ENCODE measurements around the gene PHEX. TPM values are rescaled to one million over a fixed set of nuclear protein-coding genes. Genes with fewer than 3 reads are reported as not detected.
A peak's percentile ranks its signal among the peaks of the same experiment; 100 is the strongest.

PHEX gene
- polyA plus RNA-seq, 1 donor from 2014 or later = 0.11 TPM

DNA sequence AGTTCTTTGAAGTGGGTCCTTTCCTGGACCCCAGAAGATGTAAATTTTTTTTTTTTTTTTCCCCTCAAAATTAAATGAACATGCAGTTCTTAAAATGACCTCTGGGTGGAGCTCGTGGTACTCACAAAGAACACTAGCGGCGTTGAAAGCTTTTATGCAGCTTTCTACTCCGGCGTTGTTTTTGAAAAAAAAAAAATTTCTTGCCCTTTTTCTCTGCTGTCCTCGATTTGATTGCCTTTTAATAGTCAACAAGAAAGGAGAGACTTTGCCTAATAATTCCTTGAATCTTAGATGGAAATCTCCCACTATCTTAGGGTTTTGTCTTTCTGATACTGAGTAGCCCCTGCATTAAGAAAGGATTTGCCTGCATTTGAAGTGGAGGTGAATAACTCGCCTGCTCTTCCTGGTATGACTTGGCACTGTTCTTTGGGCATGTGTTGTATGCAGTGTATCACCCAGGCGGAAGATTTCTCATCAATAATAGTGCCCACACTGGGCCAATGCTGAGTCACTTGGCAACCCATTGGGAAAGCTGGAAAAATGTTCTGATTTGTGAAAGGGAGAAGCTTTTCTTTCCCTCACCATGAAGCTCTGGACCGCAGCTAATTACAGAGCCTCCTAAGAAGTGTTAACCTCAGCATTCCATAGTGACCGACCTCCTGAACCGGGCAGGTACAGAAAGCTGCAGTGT is 104.0 kb downstream of the PHEX start:
- Mint-ChIP-seq H3K4me3 (peak overlapping the region in 1 of 4 donors; percentile 65), H3K9me3 (no peaks in the 10 kb centered on the region), H3K4me1 (peaks cover 5 to 7% (median 6%) of the 10 kb centered on the region in 3 donors), H3K27me3 (peaks cover 3% of the 10 kb centered on the region), H3K36me3 (no peaks in the 10 kb centered on the region), H3K27ac (peak overlapping the region in 1 of 3 donors; percentile 68)

DNA sequence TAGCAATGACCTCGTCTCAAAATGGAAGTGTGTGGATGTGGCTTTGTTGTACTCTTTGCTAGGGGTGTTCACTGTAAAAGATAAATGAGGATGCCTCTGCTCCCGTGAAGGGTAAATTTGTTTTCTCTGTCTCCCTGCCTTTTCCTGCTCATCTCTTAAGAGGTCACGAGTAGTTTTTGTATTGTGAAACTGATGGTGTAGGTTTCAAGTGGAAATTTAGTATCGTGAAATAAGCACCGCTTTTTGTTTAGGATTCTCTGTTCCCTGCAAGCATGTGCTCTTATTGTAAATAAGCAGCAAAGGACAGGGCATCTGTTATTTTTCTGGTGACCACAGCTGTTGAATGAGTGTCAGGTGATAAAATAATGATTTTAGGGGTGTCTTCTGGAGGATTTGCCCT is 104.6 kb downstream of the PHEX start:
- H3K27me3 Mint-ChIP-seq = peaks cover 3% of the 10 kb centered on the region
- H3K9me3 Mint-ChIP-seq = no peaks in the 10 kb centered on the region
- H3K36me3 Mint-ChIP-seq = no peaks in the 10 kb centered on the region
- H3K4me1 Mint-ChIP-seq = peaks cover 5 to 7% (median 6%) of the 10 kb centered on the region in 3 donors
- H3K27ac Mint-ChIP-seq = no peak overlapping the region
- H3K4me3 Mint-ChIP-seq = no peak overlapping the region

GRCh38 chrX:22139822-22140221 is 107.7 kb downstream of the PHEX start:
- H3K9me3 Mint-ChIP-seq = no peaks in the 10 kb centered on the region
- H3K36me3 Mint-ChIP-seq = no peaks in the 10 kb centered on the region
- H3K27ac Mint-ChIP-seq = no peak overlapping the region
- H3K4me1 Mint-ChIP-seq = peaks cover 5 to 7% (median 6%) of the 10 kb centered on the region in 3 donors
- H3K4me3 Mint-ChIP-seq = no peak overlapping the region
- peaks cover 3% of the 10 kb centered on the region for H3K27me3 Mint-ChIP-seq

- Mint-ChIP-seq H3K4me1 (peaks cover under 1 to 5% (median 2%) of the 10 kb centered on the region in 3 donors), H3K4me3 (no peak overlapping the region), H3K36me3 (no peaks in the 10 kb centered on the region), H3K9me3 (no peaks in the 10 kb centered on the region), H3K27ac (no peak overlapping the region), H3K27me3 (no peaks in the 10 kb centered on the region)
These were observed 109.1 kb downstream of the PHEX start for GRCh38 chrX:22141047-22141730.

GRCh38 chrX:22147214-22147613 is 115.1 kb downstream of the PHEX start:
- no peak overlapping the region for H3K27ac Mint-ChIP-seq
- H3K4me3 Mint-ChIP-seq = no peak overlapping the region
- H3K36me3 Mint-ChIP-seq = no peaks in the 10 kb centered on the region
- no peaks in the 10 kb centered on the region for H3K9me3 Mint-ChIP-seq
- no peaks in the 10 kb centered on the region for H3K27me3 Mint-ChIP-seq
- no peaks in the 10 kb centered on the region for H3K4me1 Mint-ChIP-seq

DNA sequence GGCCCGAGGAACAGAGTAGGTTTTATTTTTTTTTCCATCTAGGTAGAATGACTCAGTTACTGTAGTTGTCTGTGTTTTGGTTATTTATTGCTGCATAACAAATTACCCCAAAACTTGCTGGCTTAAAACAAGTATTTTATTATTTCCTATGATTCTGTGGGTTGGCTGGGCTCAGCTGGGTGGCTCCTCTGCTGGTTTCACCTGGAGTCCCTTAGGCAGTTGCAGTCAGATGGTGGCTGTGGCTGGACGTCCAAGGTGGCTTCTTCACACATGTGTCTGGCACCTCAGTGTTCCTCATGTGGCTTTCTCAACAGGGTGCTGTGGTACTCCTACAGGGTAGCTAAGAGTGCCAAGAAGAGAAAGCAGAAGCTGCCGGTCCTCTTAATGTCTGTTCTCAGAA is 115.8 kb downstream of the PHEX start:
- peaks cover 1% of the 10 kb centered on the region for H3K36me3 Mint-ChIP-seq
- no peaks in the 10 kb centered on the region for H3K9me3 Mint-ChIP-seq
- H3K27me3 Mint-ChIP-seq = no peaks in the 10 kb centered on the region
- H3K4me1 Mint-ChIP-seq = no peaks in the 10 kb centered on the region
- H3K4me3 Mint-ChIP-seq = no peak overlapping the region
- no peak overlapping the region for H3K27ac Mint-ChIP-seq

GRCh38 chrX:22148565-22148964 is 116.4 kb downstream of the PHEX start:
- Mint-ChIP-seq H3K4me1 (no peaks in the 10 kb centered on the region), H3K9me3 (no peaks in the 10 kb centered on the region), H3K36me3 (peaks cover 1% of the 10 kb centered on the region), H3K27me3 (no peaks in the 10 kb centered on the region), H3K4me3 (no peak overlapping the region), H3K27ac (no peak overlapping the region)

DNA sequence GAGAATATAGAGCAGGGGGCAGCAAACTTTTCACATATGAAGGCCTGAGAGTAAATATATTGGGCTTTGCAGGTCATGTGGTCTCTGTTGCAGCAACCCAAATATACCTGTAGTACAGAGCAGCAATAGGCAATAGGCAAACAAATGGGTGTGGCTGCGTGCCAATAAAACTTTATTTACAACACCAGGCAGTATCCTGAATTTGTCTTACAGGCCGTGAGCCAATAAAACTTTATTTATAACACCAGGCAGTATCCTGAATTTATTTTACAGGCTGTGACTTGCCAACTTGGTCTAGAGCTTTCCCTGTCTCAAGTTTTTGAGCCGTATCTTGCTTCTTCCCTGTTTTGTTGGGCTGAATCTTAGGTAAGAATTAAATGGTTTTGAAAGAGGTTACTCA is 118.2 kb downstream of the PHEX start:
- Mint-ChIP-seq H3K4me3 (no peak overlapping the region), H3K9me3 (no peaks in the 10 kb centered on the region), H3K36me3 (peaks cover 1% of the 10 kb centered on the region), H3K27ac (no peak overlapping the region), H3K4me1 (no peaks in the 10 kb centered on the region), H3K27me3 (no peaks in the 10 kb centered on the region)

- Mint-ChIP-seq H3K9me3 (no peaks in the 10 kb centered on the region), H3K36me3 (peaks cover 1% of the 10 kb centered on the region), H3K27me3 (no peaks in the 10 kb centered on the region), H3K4me3 (no peak overlapping the region), H3K4me1 (no peaks in the 10 kb centered on the region), H3K27ac (peak overlapping the region in 1 of 3 donors; percentile 13)
These were observed 123.0 kb downstream of the PHEX start for GRCh38 chrX:22155126-22155525.

DNA sequence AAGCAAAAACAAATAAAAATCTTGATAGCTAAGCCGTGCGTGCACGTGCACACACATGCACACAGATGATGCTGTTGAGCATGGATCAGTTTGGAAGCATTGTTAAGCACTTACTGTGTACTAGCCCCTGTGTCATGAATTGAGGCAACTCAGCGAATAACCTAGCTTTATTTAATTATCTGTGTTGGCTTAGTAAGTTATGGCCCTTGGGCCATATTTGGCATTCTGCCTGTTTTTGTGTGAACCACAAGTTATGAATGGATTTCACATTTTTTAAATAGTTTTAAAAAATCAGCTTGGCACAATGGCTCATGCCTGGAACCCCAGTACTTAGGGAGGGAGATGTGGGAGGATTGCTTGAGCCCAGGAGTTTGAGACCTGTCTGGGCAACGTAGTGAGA is 126.9 kb downstream of the PHEX start:
- H3K27ac Mint-ChIP-seq = no peak overlapping the region
- no peak overlapping the region for H3K4me3 Mint-ChIP-seq
- H3K36me3 Mint-ChIP-seq = no peaks in the 10 kb centered on the region
- H3K9me3 Mint-ChIP-seq = no peaks in the 10 kb centered on the region
- H3K27me3 Mint-ChIP-seq = no peaks in the 10 kb centered on the region
- H3K4me1 Mint-ChIP-seq = no peaks in the 10 kb centered on the region

DNA sequence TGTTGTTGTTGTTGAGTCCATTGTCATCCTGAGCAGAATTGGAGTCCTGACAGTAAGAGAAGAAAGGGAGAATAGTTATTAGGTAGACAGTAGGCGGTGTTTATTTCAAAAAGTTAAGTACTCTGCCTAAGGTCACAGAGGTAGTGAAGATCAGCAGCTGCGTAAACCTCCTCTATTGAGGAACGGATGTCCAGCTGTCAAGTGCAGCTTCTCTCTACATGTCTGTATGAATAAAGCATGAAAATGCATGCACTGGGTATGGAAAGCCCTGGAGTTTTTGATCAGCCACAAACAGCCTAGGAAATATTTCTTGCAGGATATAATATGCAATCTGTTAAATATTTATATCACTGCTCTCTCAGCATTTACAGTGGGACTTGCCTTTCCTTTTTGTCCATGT is 131.2 kb downstream of the PHEX start:
- H3K4me1 Mint-ChIP-seq = no peaks in the 10 kb centered on the region
- no peak overlapping the region for H3K4me3 Mint-ChIP-seq
- H3K36me3 Mint-ChIP-seq = no peaks in the 10 kb centered on the region
- H3K27ac Mint-ChIP-seq = no peak overlapping the region
- no peaks in the 10 kb centered on the region for H3K9me3 Mint-ChIP-seq
- H3K27me3 Mint-ChIP-seq = peaks cover 2% of the 10 kb centered on the region

DNA sequence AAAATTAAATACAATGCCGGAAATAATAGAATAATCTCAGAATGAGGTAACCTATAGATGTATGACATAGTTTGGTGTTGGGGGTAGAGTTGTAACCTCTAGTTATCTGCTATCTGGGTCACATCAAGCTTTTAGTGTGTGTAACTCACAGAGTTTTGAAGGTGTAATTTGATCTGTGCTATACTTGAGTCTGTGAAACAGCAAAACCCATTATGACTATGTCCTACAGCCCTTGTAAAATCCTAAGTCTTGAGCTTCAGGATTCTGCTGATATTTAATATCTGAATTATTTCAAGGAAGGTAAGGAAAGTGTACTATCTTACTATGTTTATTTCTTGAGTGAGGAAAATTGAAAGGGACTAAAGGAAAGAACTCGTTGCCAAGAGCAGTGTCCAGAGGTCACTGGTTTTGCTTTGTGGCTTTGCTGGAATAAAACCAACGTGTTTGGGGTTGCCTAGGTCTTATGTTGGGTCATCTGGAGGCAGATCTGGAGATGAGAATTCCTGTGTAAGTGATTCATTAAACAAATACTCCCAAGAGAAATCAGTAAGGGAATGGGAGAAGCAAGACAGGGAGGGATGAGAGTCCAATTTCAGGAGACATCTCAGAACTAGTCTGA is 132.8 kb downstream of the PHEX start:
- Mint-ChIP-seq H3K27me3 (peaks cover 2% of the 10 kb centered on the region), H3K9me3 (no peaks in the 10 kb centered on the region), H3K36me3 (no peaks in the 10 kb centered on the region), H3K4me3 (no peak overlapping the region), H3K27ac (peak overlapping the region in 1 of 3 donors; percentile 6), H3K4me1 (no peaks in the 10 kb centered on the region)

GRCh38 chrX:22165732-22166457 is 133.8 kb downstream of the PHEX start:
- Mint-ChIP-seq H3K4me1 (no peaks in the 10 kb centered on the region), H3K9me3 (no peaks in the 10 kb centered on the region), H3K27ac (no peak overlapping the region), H3K27me3 (peaks cover 2% of the 10 kb centered on the region), H3K4me3 (no peak overlapping the region), H3K36me3 (no peaks in the 10 kb centered on the region)

DNA sequence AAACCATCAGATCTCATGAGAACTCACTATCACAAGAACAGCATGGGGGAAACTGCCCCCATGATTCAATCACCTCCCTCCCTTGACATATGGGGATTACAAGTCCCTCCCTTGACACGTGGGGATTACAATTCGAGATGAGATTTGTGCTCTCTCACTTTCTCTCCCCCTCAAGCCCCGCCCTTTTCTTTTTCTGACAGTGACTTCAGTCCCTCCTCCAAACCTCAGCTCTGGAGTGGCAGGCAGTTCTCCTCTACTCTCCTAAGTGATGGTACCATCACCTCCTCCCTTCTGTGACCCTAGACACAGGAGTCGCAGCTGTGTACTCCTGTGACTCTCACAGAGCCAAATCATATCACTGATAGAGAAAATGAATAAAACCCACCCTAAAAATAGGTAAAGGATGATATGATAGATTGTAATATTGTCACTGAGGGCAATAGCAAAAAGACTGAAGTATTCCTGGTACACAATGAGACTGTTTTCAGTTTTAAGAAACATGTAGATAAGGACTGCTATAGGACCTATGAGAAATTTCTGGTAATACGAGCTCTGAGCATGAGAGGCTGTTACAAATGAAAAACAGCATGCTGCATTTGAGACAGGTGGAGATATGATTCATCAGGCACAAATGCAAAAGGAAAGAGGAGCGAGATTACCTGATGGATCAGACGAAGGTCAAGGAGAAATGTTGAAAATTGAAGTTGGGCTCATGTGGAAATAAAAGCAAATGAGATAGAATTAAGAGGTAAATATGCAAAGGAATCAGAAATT is 139.3 kb downstream of the PHEX start:
- Mint-ChIP-seq H3K27ac (peak overlapping the region in 1 of 3 donors; percentile 76), H3K36me3 (no peaks in the 10 kb centered on the region), H3K4me1 (peaks cover 0 to 2% (median 0%) of the 10 kb centered on the region in 3 donors), H3K27me3 (peaks cover 3% of the 10 kb centered on the region), H3K9me3 (peaks cover 0 to under 1% (median 0%) of the 10 kb centered on the region in 3 donors), H3K4me3 (no peak overlapping the region)

Data from IgD-negative memory B cell (primary cell).